HepG2 (cell line): ENCODE data around the gene CPT1C. TPM values are rescaled to one million over a fixed set of nuclear protein-coding genes. Genes with fewer than 3 reads are reported as not detected.
A peak's percentile ranks its signal among the peaks of the same experiment; 100 is the strongest.

ENCODE experiments used
- ATAC-seq: fragments of 200-7000 bp; cut with Tn5 transposase; 3 replicates; pipeline ENCODE4 v1.9.1; 2020; ENCODE audit warnings: mild to moderate bottlenecking, moderate library complexity
- BruUV-seq: library from RNA; stranded (reverse); fragments of 400-500 nt; replicated peaks from 2 replicates; lab custom pipeline; 2021; lab: Mats Ljungman, UMichigan
- CTCF ChIA-PET: fragments of 300-600 bp; formaldehyde crosslinking; extraction: SDS; loops from one replicate; lab custom pipeline; 2021; ENCODE audit warnings: low total read pairs, inconsistent platforms, low intra/inter-chr PET ratio; lab: Yijun Ruan, JAX
- POLR2A ChIA-PET: fragments of 350-600 bp; sonication (Branson Sonifier 250); formaldehyde crosslinking; loops from one replicate; lab custom pipeline; 2020; ENCODE audit warnings: antibody characterized with exemption, inconsistent platforms; lab: Yijun Ruan, JAX
- DNase-seq: peaks from one replicate; pipeline ENCODE4 v3.0.0-alpha.2; 2015; ENCODE audit warnings: low spot score
- FAIRE-seq: peaks from 3 replicates; lab custom pipeline; 2011; peaks lifted over from hg19 to GRCh38; lab: Jason Lieb, UNC
- H2AFZ ChIP-seq: one replicate; pipeline ENCODE4 v1.6.1; 2011; ENCODE audit warnings: low read length, inconsistent platforms
- H3K27ac ChIP-seq: fragments of 300-600 bp; 3 replicates; pipeline ENCODE4 v1.8.0; 2011; ENCODE audit warnings: mixed run types, mild to moderate bottlenecking, mixed read lengths, low read length, inconsistent platforms; ENCODE audit not compliant: insufficient read depth; ENCODE audit errors: extremely low read length
- H3K27me3 ChIP-seq, 2 experiments: fragments of 200-600 bp in 1 of 2; 2 replicates in 1 of 2; 3 replicates in 1 of 2; pipeline versions ENCODE4 v1.6.0 to v1.8.0; 2011; ENCODE audit warnings: low read length in 2 of 2, mild to moderate bottlenecking in 2 of 2, moderate library complexity in 2 of 2, inconsistent platforms in 1 of 2; ENCODE audit not compliant: insufficient read depth in 2 of 2, control insufficient read depth in 1 of 2
- H3K36me3 ChIP-seq, 2 experiments: fragments of 200-600 bp in 1 of 2; replicated peaks in 1 of 2; 2 replicates in 1 of 2; 3 replicates in 1 of 2; pipeline versions ENCODE4 v1.5.1 to v1.8.0; 2011; ENCODE audit warnings: low read length in 2 of 2, inconsistent platforms in 1 of 2; ENCODE audit not compliant: insufficient read depth in 2 of 2, control insufficient read depth in 1 of 2
- H3K4me1 ChIP-seq: 2 replicates; pipeline ENCODE4 v1.5.1; 2012; ENCODE audit warnings: low read length, inconsistent platforms; ENCODE audit not compliant: insufficient read depth
- H3K4me2 ChIP-seq: 2 replicates; pipeline ENCODE4 v1.6.0; 2011; ENCODE audit warnings: low read depth, low read length, inconsistent platforms
- H3K4me3 ChIP-seq, 3 experiments: fragments of 200-600 bp in 1 of 3; sonication (generic), shearing (Covaris generic) in 1 of 3; replicated peaks in 1 of 3; 2 replicates each; pipeline ENCODE4 v1.5.1; 2011 to 2016; ENCODE audit warnings: low read length in 3 of 3, inconsistent platforms in 2 of 3, low read depth in 2 of 3, mild to moderate bottlenecking in 2 of 3, control low read depth in 1 of 3, mixed read lengths in 1 of 3; ENCODE audit not compliant: insufficient read depth in 1 of 3
- H3K79me2 ChIP-seq: one replicate; pipeline ENCODE4 v1.6.1; 2011; ENCODE audit warnings: low read length, inconsistent platforms; ENCODE audit not compliant: insufficient read depth
- H3K9ac ChIP-seq: 2 replicates; pipeline ENCODE4 v1.6.0; 2011; ENCODE audit warnings: mild to moderate bottlenecking, low read depth, low read length, inconsistent platforms; ENCODE audit not compliant: insufficient read depth
- H3K9me3 ChIP-seq: 2 replicates; pipeline ENCODE4 v1.5.1; 2012; ENCODE audit warnings: mild to moderate bottlenecking, low read length
- H4K20me1 ChIP-seq: 2 replicates; pipeline ENCODE4 v1.6.0; 2011; ENCODE audit warnings: inconsistent platforms, mild to moderate bottlenecking, low read length, moderate library complexity; ENCODE audit not compliant: insufficient read depth
- AGO2 ChIP-seq: fragments of 200-400 bp; formaldehyde crosslinking; optimal IDR thresholded peaks from 2 replicates; pipeline ENCODE3; 2017; ENCODE audit warnings: mild to moderate bottlenecking, low read depth, low read length, moderate library complexity
- CHCHD3 ChIP-seq: sonication (generic); formaldehyde crosslinking; IDR thresholded peaks from 2 replicates; pipeline ENCODE4 v1.8.0; 2022; ENCODE audit warnings: mild to moderate bottlenecking, missing genetic modification reagents, moderate library complexity
- DMAP1 ChIP-seq: IDR thresholded peaks from 2 replicates; pipeline ENCODE4 v1.6.1; 2016
- HINFP ChIP-seq: sonication (generic); formaldehyde crosslinking; IDR thresholded peaks from 2 replicates; pipeline ENCODE4 v1.4.0; 2020; ENCODE audit warnings: low read depth, mild to moderate bottlenecking, missing genetic modification reagents
- HNRNPUL1 ChIP-seq: fragments of 200-400 bp; formaldehyde crosslinking; IDR thresholded peaks from 2 replicates; pipeline ENCODE4 v1.6.1; 2017; ENCODE audit warnings: low read depth, mild to moderate bottlenecking, low read length, moderate library complexity
- HOXD1 ChIP-seq: sonication (generic); formaldehyde crosslinking; IDR thresholded peaks from 2 replicates; pipeline ENCODE4 v1.5.0; 2020; ENCODE audit warnings: missing genetic modification reagents
- KDM1A ChIP-seq: IDR thresholded peaks from 2 replicates; pipeline ENCODE4 v1.6.1; 2016; ENCODE audit warnings: missing compliant biosample characterization
- KDM5B ChIP-seq: sonication (generic); formaldehyde crosslinking; IDR thresholded peaks from 2 replicates; pipeline ENCODE4 v1.4.0; 2020; ENCODE audit warnings: missing genetic modification reagents, mild to moderate bottlenecking, borderline replicate concordance
- KLF6 ChIP-seq: IDR thresholded peaks from 2 replicates; pipeline ENCODE4 v1.8.0; 2016; ENCODE audit warnings: missing biosample characterization, missing genetic modification reagents
- MTA1 ChIP-seq: sonication (generic); formaldehyde crosslinking; IDR thresholded peaks from 2 replicates; pipeline ENCODE4 v1.4.0; 2020; ENCODE audit warnings: missing genetic modification reagents, mild to moderate bottlenecking, borderline replicate concordance
- ONECUT2 ChIP-seq: sonication (generic); formaldehyde crosslinking; IDR thresholded peaks from 2 replicates; pipeline ENCODE4 v1.4.0; 2020; ENCODE audit warnings: missing genetic modification reagents
- PATZ1 ChIP-seq: sonication (generic); formaldehyde crosslinking; IDR thresholded peaks from 2 replicates; pipeline ENCODE4 v1.4.0; 2020; ENCODE audit warnings: missing genetic modification reagents
- PCBP1 ChIP-seq: fragments of 200-400 bp; formaldehyde crosslinking; IDR thresholded peaks from 2 replicates; pipeline ENCODE4 v1.6.1; 2017; ENCODE audit warnings: mild to moderate bottlenecking, low read depth, low read length, borderline replicate concordance
- RBFOX2 ChIP-seq: fragments of 200-400 bp; formaldehyde crosslinking; IDR thresholded peaks from 2 replicates; pipeline ENCODE4 v1.6.1; 2017; ENCODE audit warnings: low read depth, mild to moderate bottlenecking, low read length
- THAP11 ChIP-seq: IDR thresholded peaks from 2 replicates; pipeline ENCODE4 v1.6.1; 2016; ENCODE audit warnings: missing biosample characterization, missing genetic modification reagents
- ZNF629 ChIP-seq: sonication (generic); formaldehyde crosslinking; conservative IDR thresholded peaks from 2 replicates; pipeline ENCODE4 v1.5.0; 2020; ENCODE audit warnings: missing genetic modification reagents
- ZNF652 ChIP-seq: IDR thresholded peaks from 2 replicates; pipeline ENCODE4 v1.6.1; 2016; ENCODE audit warnings: low read depth, borderline replicate concordance
- WGBS: methylation state at CpG from one replicate; pipeline ENCODE4 v1.1.6; 2017; ENCODE audit warnings: low lambda C conversion rate; 5-methylcytosine and 5-hydroxymethylcytosine counted together
- in situ Hi-C: cut with HindIII; loops from 2 replicates; pipeline ENCODE4 v1.10.0; 2017; ENCODE audit warnings: low pct_unique_long_range_greater_than_20kb; ENCODE audit not compliant: extremely low pct_ligation_motif_present
- intact Hi-C: fragments of 100-400 bp; cut with micrococcal nuclease; formaldehyde crosslinking; loops from one replicate; pipeline ENCODE4 v1.10.0; 2022; ENCODE audit not compliant: unreplicated experiment
- polyA plus RNA-seq, 8 experiments: library from polyadenylated mRNA; depleted of rRNA in 3 of 8; stranded (reverse) in 7 of 8; unstranded in 1 of 8; fragments of >200 nt; fragmentation: Illumina TruSeq in 4 of 8; extraction: Trizol in 4 of 8; gene quantifications; 2 replicates each; pipeline versions ENCODE4 v1.2.1 to v1.2.3, GENCODE V29; 2011 to 2016; ENCODE audit warnings: low read depth in 4 of 8, missing spikeins in 1 of 8, mixed read lengths in 1 of 8; ENCODE audit not compliant: insufficient read depth in 1 of 8
- total RNA-seq, 5 experiments: library from RNA; depleted of rRNA; stranded (reverse); fragments of >200 nt; fragmentation: Illumina TruSeq; extraction: Trizol; gene quantifications; 2 replicates each; pipeline ENCODE4 v1.2.3, GENCODE V29; 2016; ENCODE audit warnings: low read depth in 1 of 5

Gene CPT1C
- total and polyA plus RNA-seq, 2 of the 13 experiments (the other 11 are each of a cell fraction or from before 2014, with no cell fraction given), result 0.18 TPM; not detected in 1

- no peak for TF ChIP-seq PCBP1
- no peak for TF ChIP-seq KLF6 (CRISPR knock-in tag)
- TF ChIP-seq HINFP, result no peak
- TF ChIP-seq HNRNPUL1, result no peak
- TF ChIP-seq DMAP1 (CRISPR knock-in tag), result no peak
- TF ChIP-seq ZNF652, result no peak
Observed at GRCh38 chr19:49651820-49652550, 38.9 kb upstream of the CPT1C start (continued).

- H3K9me3 ChIP-seq, result no peaks in the 10 kb centered on the region
- H3K4me1 ChIP-seq, result peaks cover 15% of the 10 kb centered on the region
- no peak overlapping the region for H2AFZ ChIP-seq
- in situ Hi-C loops (no loop called here), intact Hi-C loops (no loop called here)
- TF ChIP-seq CHCHD3 (CRISPR knock-in tag) (no peak), ONECUT2 (CRISPR knock-in tag) (no peak), RBFOX2 (peak; percentile 39; the same call in 1 of the 2 replicates), PATZ1 (no peak), ZNF629 (CRISPR knock-in tag) (no peak), THAP11 (CRISPR knock-in tag) (no peak), MTA1 (CRISPR knock-in tag) (no peak), KDM5B (CRISPR knock-in tag) (no peak), AGO2 (peak; percentile 75), HOXD1 (CRISPR knock-in tag) (no peak), KDM1A (CRISPR knock-in tag) (no peak)
- H3K4me2 ChIP-seq, result no peak overlapping the region
- H4K20me1 ChIP-seq, result no peaks in the 10 kb centered on the region
- no peak overlapping the region for H3K9ac ChIP-seq
- WGBS, result 98% methylated on average over 42 of the region's 58 CpGs
- DNase-seq (no peak), ATAC-seq (no peak), FAIRE-seq (no peak)
- no peak overlapping the region for H3K27ac ChIP-seq
- BruUV-seq, result no TSS peak
- H3K27me3 ChIP-seq, result no peaks in the 10 kb centered on the region
- H3K36me3 ChIP-seq, result peaks cover 29 to 52% of the 10 kb centered on the region in 2 experiments; a peak in 4 of 5 replicates
- H3K79me2 ChIP-seq, result no peaks in the 10 kb centered on the region
- ChIA-PET CTCF (no interaction called here), POLR2A (interaction anchor here (1.0 to 1.7 kb wide), 2 partner anchors 11 kb away, joined by 3 to 7 read pairs; partner anchors contain the start of gene SCAF1)
- no peak overlapping the region for H3K4me3 ChIP-seq
Observed at GRCh38 chr19:49652551-49653465, 38.1 kb upstream of the CPT1C start.
